ENCODE measurements around the gene BRPF1. TPM values are rescaled to one million over a fixed set of nuclear protein-coding genes. Genes with fewer than 3 reads are reported as not detected.

BRPF1 gene
- polyA plus RNA-seq, 1 donor from 2014 or later, result 14.9 TPM

- no peak overlapping the region for H2AFZ ChIP-seq (ENCODE audit: low read depth, low read length)
- H3K27me3 ChIP-seq (ENCODE audit: insufficient read depth, low read depth, low read length), result no peaks in the 10 kb centered on the region
- peaks cover 13% of the 10 kb centered on the region for H3K79me2 ChIP-seq (replicated peaks; ENCODE audit: insufficient read depth, low read length)
- H4K20me1 ChIP-seq (ENCODE audit: insufficient read depth), result no peaks in the 10 kb centered on the region
- no peaks in the 10 kb centered on the region for H3K9me2 ChIP-seq (ENCODE audit: insufficient read depth, low read length)
- H3K4me3 ChIP-seq (ENCODE audit: low read length), result no peak overlapping the region
- H3F3A ChIP-seq (ENCODE audit: insufficient read depth, low read length, poor library complexity, severe bottlenecking), result peaks cover 4% of the 10 kb centered on the region
- H3K27ac ChIP-seq (ENCODE audit: low read length), result no peak overlapping the region
- TF ChIP-seq POLR2AphosphoS5 (IDR thresholded peaks at IDR 0.05), result no peak
- no peak for TF ChIP-seq REST (IDR thresholded peaks at IDR 0.05; ENCODE audit: borderline replicate concordance)
- no peak for TF ChIP-seq TAF1 (IDR thresholded peaks at IDR 0.05; ENCODE audit: low read depth)
- TF ChIP-seq MXI1 (conservative IDR thresholded peaks at IDR 0.05; ENCODE audit: poor library complexity, severe bottlenecking), result no peak
- TF ChIP-seq RAD21 (conservative IDR thresholded peaks at IDR 0.05), result no peak
- no peak for TF ChIP-seq EZH2 (IDR thresholded peaks at IDR 0.05; ENCODE audit: borderline replicate concordance, insufficient read depth, low read length, poor library complexity, severe bottlenecking)
- TF ChIP-seq SMC3 (conservative IDR thresholded peaks at IDR 0.05; ENCODE audit: poor library complexity), result no peak
- no peak for TF ChIP-seq EP300 (conservative IDR thresholded peaks at IDR 0.05; ENCODE audit: poor library complexity, severe bottlenecking)
- TF ChIP-seq CTCF (IDR thresholded peaks at IDR 0.05; ENCODE audit: poor library complexity, severe bottlenecking), result no peak
- peaks cover 1% of the 10 kb centered on the region for H3K36me3 ChIP-seq (ENCODE audit: insufficient read depth, low read length)
- H3K4me2 ChIP-seq (ENCODE audit: low read length), result no peak overlapping the region
- H3K9ac ChIP-seq (ENCODE audit: low read length), result no peak overlapping the region
- no peaks in the 10 kb centered on the region for H3K9me3 ChIP-seq (ENCODE audit: low read length)
These were observed 14.8 kb downstream of the BRPF1 start for GRCh38 chr3:9746330-9746729.

- Histone ChIP-seq H3F3A (ENCODE audit: insufficient read depth, low read length, poor library complexity, severe bottlenecking) (peaks cover 4% of the 10 kb centered on the region), H3K4me3 (ENCODE audit: low read length) (no peak overlapping the region), H2AFZ (ENCODE audit: low read depth, low read length) (no peak overlapping the region), H3K9me3 (ENCODE audit: low read length) (no peaks in the 10 kb centered on the region), H3K79me2 (replicated peaks; ENCODE audit: insufficient read depth, low read length) (peaks cover 18% of the 10 kb centered on the region), H3K27ac (ENCODE audit: low read length) (no peak overlapping the region), H3K4me2 (ENCODE audit: low read length) (no peak overlapping the region), H3K9ac (ENCODE audit: low read length) (no peak overlapping the region), H3K36me3 (ENCODE audit: insufficient read depth, low read length) (peaks cover 4% of the 10 kb centered on the region), H3K9me2 (ENCODE audit: insufficient read depth, low read length) (no peaks in the 10 kb centered on the region), H4K20me1 (ENCODE audit: insufficient read depth) (no peaks in the 10 kb centered on the region), H3K27me3 (ENCODE audit: insufficient read depth, low read depth, low read length) (no peaks in the 10 kb centered on the region)
- TF ChIP-seq POLR2AphosphoS5 (IDR thresholded peaks at IDR 0.05) (no peak), REST (IDR thresholded peaks at IDR 0.05; ENCODE audit: borderline replicate concordance) (no peak), CTCF (IDR thresholded peaks at IDR 0.05; ENCODE audit: poor library complexity, severe bottlenecking) (no peak), EZH2 (IDR thresholded peaks at IDR 0.05; ENCODE audit: borderline replicate concordance, insufficient read depth, low read length, poor library complexity, severe bottlenecking) (no peak), RAD21 (conservative IDR thresholded peaks at IDR 0.05) (no peak), MXI1 (conservative IDR thresholded peaks at IDR 0.05; ENCODE audit: poor library complexity, severe bottlenecking) (no peak), EP300 (conservative IDR thresholded peaks at IDR 0.05; ENCODE audit: poor library complexity, severe bottlenecking) (no peak), SMC3 (conservative IDR thresholded peaks at IDR 0.05; ENCODE audit: poor library complexity) (no peak), TAF1 (IDR thresholded peaks at IDR 0.05; ENCODE audit: low read depth) (no peak)
These were observed 15.7 kb downstream of the BRPF1 start for GRCh38 chr3:9747267-9747666.
